Stimulated activated CD4-positive, alpha-beta T cell treated with anti-CD3 and anti-CD28 coated beads, Interleukin-1b, Interleukin-23, amount 100 ng/mL, for 48 hours (primary cell): ENCODE measurements around the gene USHBP1.

Source experiments
- DNase-seq: peaks from one replicate; pipeline ENCODE4 v3.0.0-alpha.2; 2020

USHBP1 gene

DNA sequence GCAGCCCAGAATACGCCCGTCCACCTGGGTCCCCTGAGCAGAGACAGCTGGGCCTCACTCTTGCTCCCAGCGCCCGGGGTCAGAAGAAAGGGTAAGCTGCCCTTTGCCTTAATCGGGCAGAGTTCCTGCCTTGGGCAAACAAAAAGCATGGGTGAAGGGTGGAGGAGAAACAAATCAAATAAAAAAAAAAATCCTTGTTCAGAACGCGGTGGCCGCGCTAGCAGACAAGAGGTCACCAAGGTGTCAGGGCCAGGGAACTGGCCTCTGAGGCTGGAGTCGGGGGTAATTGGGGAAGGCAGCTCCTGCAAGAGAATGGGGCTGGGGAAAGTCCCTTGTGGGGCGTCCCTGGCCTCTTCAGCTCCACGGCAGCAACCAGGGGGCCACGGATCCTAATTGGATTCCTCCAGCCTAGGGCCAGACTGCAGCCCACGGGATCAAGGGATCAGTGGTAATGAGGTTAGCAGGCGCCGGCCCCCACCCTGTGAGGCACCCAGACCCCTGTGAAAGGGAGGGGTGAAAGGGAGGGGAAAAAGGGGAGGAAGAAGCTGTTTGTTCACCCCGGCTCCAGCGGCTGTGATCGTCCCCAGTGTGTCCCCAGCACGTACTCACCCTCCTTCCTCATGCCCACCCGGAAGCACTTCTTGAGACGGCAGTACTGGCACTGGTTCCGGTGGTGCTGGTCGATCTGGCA, 24.3 kb downstream of the USHBP1 start:
- DNase-seq: no peak

DNA sequence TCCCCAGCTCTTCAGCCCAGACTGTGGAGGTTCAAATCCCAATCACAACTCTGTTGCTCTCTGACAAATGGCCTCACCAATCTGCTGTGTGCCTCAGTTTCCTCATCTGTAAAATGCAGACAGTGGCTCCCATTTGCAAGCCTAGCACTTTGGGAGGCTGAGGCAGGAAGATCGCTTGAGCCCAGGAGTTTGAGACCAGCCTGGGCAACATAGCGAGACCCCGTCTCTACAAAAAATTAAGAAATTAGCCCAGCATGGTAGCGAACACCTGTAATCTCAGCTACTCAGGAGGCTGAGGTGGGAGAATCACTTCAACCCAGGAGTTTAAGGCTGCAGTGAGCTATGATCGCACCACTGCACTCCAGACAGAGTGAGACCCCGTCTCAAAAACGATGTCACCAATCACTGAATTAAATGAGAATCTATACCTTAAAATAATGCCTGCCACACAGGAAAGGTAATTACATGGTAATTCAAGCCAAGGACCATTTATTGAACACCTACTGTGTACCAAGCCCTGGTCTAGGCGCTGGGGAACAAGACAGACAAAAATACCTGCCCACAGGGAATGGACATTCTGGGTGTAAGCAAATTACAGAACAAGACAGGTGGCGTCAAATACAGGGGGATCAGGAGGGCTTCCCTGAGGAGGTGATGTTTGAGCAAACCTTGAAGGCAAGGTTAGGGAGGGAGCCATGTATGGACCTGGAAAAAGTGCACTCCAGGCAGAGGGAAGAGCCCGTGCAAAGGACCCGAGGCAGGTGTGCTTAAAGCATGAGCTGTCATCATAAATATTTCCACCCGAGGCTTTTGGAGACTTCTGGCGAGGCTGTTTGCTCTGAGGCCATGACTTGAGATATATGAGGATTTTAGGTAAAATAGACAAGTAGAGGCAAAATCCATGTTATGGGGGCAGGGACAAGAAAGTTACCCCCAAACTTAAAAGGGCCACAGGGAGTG, 26.5 kb downstream of the USHBP1 start:
- no peak for DNase-seq

DNA sequence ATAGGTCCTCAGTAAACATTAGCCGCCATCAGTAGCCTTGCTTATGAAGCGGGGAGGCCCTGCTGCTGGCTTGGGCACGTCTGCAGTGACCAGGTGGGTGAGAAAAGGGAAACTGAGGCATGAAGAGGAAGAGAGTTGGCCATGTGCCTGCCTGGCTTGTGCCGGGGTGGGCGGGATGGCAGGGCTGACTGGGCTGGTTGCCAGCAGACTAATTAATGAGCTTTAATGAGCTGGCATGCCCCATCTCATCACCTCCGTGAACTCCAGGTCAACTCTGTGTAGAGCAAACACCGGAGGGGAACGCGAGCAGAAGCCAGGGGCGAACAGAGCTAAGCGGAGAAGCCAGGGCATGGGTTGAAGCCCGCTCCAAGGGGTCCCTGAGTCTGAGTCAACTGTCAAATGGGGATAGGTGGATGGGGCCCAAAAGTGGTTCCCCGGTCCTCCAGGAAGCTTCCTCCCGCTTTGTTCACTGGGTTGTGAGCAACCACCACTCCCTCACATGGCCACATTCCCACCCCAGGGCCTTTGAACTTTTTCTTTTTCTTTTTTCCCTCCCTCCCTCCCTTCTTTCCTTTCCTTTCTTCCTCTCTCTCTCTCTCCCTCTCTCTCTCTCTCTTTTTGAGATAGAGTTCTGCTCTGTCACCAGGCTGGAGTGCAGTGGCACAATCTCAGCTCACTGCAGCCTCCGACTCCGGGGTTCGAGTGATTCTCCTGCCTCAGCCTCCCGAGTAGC, 27.6 kb downstream of the USHBP1 start:
- no peak for DNase-seq

DNA sequence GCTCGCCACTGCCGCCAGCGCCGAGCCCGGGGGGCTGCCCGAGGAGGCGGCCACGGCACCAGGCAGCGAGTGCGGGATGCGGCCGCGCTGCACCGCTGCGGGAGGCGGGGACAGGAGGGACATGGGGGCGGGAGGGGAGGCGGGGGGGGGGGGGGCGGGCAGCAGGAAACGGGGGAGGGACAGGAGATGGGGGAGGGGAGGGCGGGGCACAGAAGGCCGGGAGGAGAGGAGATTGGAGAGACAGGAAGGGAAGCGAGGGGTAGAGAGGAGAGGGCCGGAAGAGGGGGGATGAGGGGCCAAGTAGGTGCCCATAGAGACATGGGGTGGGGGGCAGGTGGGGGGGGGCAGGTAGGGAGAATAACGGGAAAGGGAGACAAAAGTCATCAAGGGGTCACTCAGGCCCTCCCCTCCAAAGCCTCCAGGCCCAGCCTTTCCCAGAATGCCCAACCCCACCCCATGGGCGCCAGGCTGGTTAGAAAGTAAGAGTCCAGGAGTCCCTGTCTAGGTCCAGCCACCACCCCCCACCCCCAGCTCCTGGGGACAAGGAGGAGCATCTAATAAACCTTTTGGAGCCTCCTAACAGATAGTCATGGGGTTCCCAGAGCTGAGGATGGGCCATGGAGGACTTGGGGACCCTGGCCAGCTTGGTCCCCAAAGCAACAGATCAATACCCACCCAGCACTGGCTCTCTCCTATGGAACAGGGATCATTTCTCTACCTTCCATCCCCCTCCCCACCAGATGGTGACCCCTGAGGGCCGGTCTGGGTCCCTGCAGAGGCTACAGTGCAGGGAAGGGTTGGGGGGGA, 28.4 kb downstream of the USHBP1 start:
- DNase-seq: no peak

DNA sequence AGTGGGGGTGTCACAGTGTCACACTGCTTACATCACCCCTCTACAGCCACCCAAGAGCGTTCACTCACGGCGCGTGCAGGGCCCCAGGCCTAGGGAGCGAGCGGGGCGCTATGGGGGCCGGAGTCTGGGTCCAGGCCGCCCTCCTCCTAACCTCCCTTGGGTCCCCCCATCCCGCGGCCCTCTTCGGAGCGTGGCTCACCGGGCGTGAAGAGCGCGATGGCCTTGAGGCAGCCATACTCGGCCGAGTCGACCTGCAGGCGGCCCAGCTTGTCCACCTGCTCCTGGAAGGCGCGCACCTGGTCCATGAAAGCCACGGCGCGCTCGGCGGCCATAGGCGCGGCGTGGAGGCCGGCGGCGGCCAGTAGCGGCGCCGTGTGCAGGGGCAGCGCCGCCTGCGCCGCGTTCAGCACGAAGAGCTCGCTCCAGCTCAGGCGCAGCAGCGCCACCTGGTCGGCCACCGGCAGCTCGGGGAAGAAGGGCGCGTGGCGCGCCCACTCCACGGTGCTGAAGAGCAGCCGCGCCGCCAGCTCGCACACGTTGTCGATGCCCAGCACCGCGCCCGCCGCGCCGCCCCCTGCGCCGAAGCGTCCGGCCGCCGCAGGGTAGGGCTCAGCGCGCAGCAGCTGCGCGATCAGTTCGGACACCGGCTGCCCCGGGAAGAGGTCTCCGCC, 29.1 kb downstream of the USHBP1 start:
- peak; percentile 67 for DNase-seq

DNA sequence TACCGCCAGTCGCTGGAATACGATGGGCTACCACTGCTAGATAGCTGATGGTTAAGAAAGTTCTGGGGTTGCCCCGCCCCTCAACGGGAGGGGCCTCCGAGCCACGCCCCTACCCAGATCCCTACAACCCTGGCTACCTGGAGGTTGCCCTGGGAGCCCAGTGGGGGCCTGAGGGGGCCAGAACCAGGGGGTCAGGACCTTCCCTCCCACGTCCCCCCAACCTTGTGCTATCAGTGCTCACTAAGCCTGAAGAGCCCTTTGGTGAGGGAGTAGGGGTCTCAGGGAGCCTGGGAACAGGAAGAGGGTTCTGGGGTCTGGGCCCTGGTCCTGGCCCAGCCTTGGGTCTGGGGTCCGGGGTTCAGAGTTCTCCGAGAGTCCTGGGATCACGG, 29.6 kb downstream of the USHBP1 start:
- DNase-seq: peak; percentile 62

DNA sequence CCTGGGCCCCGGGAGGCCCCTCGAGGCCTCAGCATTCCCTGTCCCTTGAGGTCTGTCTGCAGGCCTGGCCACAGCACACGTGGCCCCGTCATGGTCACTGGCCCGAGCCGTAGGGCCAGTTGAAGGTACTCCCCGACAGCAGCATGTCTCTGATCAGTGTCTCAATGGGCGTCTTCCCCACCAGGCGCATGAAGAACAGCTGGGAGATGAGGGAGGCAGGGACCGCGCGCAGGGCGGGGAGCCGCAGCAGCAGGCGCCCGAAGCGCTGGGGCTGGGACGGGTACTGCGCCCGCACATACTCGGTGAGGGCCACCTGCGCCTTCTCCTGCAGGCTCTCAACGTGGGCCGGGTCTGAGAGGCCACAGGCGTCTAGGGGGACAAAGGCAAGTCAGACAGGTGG, 32.3 kb downstream of the USHBP1 start:
- no peak for DNase-seq

DNA sequence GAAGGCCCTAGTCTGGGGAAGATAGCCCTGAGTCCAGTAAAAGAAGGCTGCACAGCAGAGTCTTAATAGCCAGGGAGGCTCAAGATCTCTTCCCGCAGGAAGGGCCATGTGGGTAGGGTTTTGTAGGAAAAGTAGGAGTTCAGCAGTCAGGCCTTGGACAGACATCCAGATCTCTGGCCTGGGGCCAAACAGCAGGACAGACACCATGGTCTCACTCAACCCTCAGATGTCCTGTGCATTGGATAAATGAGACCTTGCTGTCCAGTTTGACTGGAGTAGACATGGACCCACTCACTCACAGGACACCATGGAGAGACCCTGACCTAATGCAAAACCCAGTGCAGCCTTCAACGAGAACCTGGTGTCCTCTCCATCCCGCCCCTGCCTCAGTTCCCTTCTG, 34.7 kb downstream of the USHBP1 start:
- no peak for DNase-seq

DNA sequence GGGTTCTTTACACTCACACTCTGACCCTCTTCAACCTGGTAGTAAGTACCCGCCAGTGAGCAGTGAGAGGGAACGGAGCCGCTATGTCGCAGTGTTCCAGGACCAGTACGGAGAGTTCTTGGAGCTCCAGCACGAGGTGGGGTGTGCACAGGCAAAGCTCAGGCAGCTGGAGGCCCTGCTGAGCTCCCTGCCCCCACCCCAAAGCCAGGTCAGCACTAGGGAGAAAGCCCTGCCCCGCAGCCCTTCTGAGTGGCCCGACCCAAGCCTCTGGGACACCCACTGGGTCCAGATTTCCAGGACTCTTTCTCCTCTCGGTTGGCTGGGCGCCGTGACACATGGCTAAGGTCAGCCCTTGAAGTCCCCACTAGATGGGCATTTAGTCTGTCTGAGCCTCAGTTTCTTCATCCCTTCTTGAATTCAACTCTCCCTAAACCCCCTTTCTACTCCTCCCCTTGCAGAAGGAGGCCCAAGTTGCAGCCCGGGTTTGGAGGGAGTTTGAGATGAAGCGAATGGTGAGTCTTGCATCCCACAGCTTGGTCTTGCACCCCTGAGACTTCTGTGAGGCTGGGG, 36.7 kb downstream of the USHBP1 start:
- no peak for DNase-seq

DNA sequence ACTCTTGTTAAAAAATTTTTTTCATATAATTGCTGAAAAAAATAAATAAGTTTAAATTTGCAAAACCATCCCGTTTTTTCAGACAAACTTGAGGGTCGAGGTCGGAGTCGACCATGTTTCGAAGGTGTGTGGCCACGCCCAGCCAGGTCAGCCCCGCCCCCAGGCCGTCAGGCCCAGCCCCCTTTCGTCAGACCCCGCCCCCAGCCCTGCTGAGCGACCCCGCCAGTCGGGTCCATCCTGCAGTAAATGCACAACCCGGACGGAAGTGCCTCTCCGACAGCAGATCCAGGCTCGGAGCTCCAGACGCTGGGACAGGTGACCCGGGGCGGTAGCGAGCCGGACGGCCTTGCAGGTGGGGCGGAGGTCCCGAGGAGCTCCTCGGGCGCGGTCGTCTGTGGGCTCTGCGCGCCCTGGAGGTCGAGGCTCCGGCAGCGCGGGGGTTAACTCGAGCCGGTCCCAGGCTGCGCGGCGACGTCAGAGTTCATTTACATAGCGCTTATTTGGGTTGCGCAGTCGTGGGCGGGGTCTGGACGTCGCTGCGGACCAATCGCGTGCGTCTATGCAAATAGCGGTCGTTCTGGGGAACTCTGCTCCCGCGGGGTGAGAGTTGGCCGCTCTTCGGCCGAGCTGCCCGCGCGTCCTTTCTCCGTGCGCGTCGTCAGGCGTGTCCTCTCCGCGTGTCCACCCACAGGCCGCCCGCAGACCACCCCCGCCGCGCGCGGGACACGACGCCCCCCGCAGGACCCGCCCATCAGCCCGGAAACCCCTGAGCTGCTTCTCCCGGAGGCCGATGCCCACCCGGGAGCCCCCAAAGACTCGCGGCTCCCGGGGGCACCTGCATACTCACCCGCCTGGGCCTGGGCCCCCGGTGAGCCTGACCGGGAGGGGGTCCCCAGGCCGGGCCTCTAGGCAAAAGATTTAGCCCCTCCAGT, 38.3 kb downstream of the USHBP1 start, which contains the start of gene OCEL1:
Gene OCEL1, plus strand, starts transcription at position 225 of the 932 bp plus-strand sequence. Its CDS starts 22 bp downstream, at position 247.
- DNase-seq: peak; percentile 97

DNA sequence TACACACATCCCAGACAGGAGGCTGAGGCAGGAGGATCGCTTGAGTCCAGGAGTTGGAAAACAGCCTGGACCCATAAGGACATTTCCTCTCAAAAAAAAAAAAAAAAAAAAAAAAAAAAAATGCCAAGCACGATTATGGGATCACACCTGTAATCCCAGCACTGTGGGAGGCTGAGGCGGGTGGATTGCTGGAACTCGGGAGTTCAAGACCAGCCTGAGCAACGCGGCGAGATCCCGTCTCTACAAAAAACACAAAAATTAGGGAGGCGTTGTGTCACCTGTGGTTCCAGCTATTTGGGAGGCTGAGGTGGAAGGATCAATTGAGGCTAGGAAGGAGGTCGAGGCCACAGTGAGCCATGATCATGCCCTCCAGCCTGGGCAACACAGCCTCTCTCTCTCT, 39.5 kb downstream of the USHBP1 start:
- DNase-seq: no peak

DNA sequence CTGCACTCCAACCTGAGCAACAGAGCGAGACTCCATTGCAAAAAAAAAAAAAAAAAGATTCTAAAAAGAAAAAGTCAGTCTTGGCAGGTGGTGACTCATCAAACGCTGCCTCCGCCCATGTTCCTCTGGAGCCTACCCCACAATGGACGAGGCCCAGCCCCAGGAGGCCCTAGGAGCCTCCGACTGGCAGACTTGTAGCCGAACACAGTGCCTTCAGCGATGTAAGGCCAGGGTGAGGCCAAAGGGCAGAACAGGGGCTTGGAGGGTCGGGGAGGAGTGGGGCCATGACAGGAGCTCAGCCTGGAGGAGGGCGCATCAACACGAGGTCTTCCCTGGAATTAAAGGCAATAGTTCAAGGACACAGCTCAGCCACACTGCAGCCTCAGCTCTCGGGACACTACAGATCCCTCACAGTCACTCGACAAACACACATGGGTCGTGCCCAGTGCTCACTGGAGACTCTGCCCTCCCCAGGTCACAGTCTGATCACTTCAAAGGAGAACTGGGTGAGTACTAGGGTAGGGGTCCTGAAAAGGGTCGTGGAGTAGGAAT, 44.3 kb downstream of the USHBP1 start:
- DNase-seq: no peak

DNA sequence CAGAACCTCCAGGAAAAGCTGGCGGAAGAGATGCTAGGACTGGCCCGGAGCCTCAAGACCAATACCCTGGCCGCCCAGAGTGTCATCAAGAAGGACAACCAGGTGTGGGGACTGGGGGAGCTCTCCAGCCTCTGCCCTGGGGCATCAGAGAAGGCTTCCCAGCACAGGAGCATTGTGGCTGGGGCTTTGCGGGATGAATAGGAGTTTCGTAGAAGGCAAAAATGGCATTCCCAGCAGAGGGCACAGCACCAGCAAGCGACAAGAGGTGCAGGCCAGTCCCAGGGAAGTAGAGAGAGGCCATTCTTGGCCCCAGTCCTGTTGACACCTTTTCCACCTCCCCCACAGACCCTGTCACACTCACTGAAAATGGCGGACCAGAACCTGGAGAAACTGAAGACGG, 45.3 kb downstream of the USHBP1 start:
- no peak for DNase-seq

DNA sequence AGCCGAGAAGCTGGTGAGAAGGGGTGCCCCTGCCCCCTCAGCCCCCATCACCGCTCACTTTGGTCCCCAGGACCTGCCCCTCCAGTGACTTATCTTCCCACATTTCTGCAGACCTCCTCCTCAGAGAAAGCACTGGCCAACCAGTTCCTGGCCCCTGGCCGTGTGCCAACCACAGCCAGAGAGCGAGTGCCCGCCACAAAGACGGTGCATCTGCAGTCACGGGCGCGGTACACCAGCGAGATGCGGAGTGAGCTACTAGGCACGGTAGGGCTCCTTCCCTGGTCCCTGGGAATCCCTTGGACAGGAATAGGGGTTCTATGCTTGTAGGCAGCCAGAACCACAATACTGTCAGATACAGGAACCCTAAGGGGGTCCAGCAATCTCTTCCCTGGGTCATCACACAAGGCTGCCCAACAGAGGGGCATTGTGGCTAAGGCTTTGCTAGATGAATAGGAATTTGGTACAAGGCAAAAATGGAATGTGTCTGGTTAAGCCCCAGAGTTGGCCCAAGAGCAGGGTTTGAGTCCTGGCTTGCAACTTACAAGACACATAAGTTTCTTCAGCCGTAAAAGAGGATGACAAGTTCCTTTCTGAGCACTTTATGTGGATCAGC, 48.4 kb downstream of the USHBP1 start:
- no peak for DNase-seq

DNA sequence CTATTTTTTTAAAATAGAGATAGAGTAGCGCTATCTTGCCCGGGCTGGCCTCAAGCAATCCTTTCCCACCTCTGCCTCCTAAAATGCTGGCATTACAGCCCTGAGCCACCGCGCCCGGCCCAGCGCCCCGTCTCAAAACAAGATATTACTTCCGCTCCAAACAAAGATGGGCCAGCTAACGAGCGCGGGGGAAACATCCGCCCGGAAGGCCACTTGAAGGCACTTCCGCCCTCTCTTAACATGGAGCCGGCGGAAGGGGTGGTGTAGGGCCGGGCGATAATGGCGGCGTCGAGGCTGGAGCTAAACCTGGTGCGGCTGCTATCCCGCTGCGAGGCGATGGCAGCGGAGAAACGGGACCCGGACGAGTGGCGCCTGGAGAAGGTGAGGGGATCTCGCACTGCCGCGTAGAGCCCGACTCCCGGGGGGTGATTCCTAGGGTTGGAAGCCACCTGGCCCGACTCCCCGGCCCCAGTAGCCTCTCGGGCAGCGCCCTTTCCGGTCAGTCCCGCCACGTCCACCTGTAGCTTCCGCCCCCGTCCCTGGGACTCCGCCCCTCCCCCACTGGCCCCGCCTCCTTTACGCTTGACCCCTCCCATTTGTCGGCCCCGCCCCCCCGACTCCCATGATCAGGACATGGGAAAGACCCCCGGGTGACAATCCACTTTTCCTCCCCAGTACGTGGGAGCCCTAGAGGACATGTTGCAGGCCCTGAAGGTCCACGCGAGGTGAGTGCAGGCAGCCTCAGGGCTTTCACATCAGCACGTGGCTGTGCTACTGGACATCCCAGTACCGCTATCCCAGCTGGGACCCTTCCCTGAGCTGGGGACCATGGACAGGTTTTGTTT, 49.2 kb downstream of the USHBP1 start, which contains the start of gene USE1:
Gene USE1, plus strand, starts transcription at position 231 of the 845 bp plus-strand sequence. Its CDS starts 49 bp downstream, at position 280.
- peak; percentile 89 for DNase-seq

DNA sequence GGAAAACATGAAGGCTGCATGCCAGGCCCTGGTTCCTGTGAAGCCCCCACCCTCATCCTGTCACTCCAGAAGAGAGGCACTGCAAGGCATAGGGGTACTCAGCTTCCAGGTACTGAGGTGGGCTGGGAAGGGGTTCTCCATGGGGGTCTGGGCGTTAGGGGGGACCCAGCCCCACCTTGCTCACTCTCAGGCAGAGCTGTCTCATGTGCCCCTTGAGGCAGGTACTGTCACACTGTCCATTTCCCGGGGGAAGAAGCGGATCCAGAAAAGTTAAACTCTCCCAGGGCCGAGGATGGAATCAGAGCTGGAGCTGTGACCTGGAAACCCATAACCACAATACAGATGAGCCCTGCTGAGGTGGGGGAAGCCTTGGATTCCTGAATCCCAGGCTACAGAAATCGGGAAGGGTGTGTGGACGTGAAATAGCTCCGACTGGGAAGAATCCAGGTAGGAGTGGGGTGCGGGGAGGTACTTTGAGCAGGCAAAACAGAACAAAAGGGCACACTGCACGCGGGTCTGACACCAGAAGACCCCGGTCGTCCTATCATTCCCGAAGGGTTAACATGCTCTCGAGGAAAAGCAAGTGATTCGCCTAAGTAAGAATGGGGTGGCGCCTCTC, 49.9 kb downstream of the USHBP1 start:
- DNase-seq: no peak

DNA sequence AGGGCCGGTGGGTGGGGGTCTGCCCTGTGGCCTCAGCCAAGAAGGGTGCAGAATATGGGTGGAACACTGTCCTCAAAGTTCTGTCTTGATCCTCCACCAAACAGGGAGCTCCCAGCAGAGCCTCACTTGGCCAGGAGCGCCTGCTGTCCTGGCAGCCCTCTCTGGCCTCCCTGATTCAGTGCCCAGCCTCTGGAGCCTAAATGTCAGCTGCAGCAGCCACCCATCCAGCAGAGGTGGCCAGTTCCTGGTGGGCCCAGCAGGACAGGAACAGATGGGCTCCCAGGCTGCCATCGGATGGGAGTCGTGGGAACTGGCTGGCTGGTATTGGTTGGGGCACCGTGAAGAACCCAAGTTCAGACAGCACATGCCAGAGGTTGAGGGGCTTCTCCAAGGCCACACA, 51.2 kb downstream of the USHBP1 start:
- DNase-seq: no peak
